Neural crest cell (in vitro differentiated cells): ENCODE results near the gene DUSP12. TPM values are rescaled to one million over a fixed set of nuclear protein-coding genes. Genes with fewer than 3 reads are reported as not detected.

ENCODE experiments used
- DNase-seq: peaks from one replicate; pipeline ENCODE4 v3.0.0; 2021; ENCODE audit warnings: low read depth, mixed read lengths, low spot score
- H3K27ac Mint-ChIP-seq: one replicate; pipeline ENCODE4 v1.8.0; 2021; ENCODE audit warnings: mild to moderate bottlenecking, mixed read lengths; ENCODE audit not compliant: unreplicated experiment
- H3K27me3 Mint-ChIP-seq: 2 replicates; pipeline ENCODE4 v1.8.0; 2021; ENCODE audit warnings: low read depth, mild to moderate bottlenecking, mixed read lengths
- H3K36me3 Mint-ChIP-seq: 2 replicates; pipeline ENCODE4 v1.8.0; 2021; ENCODE audit warnings: low read depth, mild to moderate bottlenecking, mixed read lengths
- H3K4me1 Mint-ChIP-seq: 2 replicates; pipeline ENCODE4 v1.8.0; 2021; ENCODE audit warnings: mixed read lengths
- H3K4me3 Mint-ChIP-seq: one replicate; pipeline ENCODE4 v1.8.0; 2021; ENCODE audit warnings: mild to moderate bottlenecking, mixed read lengths
- H3K9me3 Mint-ChIP-seq: 2 replicates; pipeline ENCODE4 v1.8.0; 2021; ENCODE audit warnings: mixed read lengths
- total RNA-seq: library from RNA; stranded (reverse); gene quantifications from 2 replicates; pipeline ENCODE4 v1.2.1, GENCODE V29; 2021
- TF ChIP-seq, protein P1 (sequence below): fragments of 200-600 bp; sonication (generic); conservative IDR thresholded peaks from 2 replicates; pipeline ENCODE4 v1.5.0; 2021; ENCODE audit warnings: antibody characterized with exemption, mild to moderate bottlenecking

DUSP12 gene
- total RNA-seq, 1 donor from 2014 or later, result 39.8 TPM

DNA sequence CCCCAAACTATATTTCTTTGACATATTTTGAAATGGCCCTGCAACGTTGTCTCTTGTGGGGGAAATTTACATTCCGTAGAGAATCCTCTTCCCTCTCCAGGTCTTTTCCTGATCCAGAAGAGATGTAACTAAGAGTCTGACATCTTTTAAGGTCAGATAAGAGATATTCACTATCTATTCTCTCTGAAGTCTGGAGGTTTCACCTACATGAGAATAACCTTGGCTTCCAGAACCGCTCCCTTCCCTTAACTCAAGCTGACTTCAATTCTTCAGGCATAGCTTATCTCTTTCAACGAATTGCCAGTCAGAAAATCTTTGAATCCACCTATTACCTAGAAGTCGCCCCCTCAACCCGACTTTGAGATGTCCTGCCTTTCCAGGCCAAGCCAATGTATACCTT lies 18.3 kb upstream of the DUSP12 start:
- DNase-seq, result no peak
- peaks cover 71% of the 10 kb centered on the region for H3K27me3 Mint-ChIP-seq
- H3K9me3 Mint-ChIP-seq, result no peaks in the 10 kb centered on the region
- TF ChIP-seq, protein P1, sequence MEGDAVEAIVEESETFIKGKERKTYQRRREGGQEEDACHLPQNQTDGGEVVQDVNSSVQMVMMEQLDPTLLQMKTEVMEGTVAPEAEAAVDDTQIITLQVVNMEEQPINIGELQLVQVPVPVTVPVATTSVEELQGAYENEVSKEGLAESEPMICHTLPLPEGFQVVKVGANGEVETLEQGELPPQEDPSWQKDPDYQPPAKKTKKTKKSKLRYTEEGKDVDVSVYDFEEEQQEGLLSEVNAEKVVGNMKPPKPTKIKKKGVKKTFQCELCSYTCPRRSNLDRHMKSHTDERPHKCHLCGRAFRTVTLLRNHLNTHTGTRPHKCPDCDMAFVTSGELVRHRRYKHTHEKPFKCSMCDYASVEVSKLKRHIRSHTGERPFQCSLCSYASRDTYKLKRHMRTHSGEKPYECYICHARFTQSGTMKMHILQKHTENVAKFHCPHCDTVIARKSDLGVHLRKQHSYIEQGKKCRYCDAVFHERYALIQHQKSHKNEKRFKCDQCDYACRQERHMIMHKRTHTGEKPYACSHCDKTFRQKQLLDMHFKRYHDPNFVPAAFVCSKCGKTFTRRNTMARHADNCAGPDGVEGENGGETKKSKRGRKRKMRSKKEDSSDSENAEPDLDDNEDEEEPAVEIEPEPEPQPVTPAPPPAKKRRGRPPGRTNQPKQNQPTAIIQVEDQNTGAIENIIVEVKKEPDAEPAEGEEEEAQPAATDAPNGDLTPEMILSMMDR, result no peak
- no peak overlapping the region for H3K27ac Mint-ChIP-seq
- H3K4me3 Mint-ChIP-seq, result peak overlapping the region; percentile 13
- H3K4me1 Mint-ChIP-seq, result peaks cover under 1% of the 10 kb centered on the region
- H3K36me3 Mint-ChIP-seq, result no peaks in the 10 kb centered on the region

DNA sequence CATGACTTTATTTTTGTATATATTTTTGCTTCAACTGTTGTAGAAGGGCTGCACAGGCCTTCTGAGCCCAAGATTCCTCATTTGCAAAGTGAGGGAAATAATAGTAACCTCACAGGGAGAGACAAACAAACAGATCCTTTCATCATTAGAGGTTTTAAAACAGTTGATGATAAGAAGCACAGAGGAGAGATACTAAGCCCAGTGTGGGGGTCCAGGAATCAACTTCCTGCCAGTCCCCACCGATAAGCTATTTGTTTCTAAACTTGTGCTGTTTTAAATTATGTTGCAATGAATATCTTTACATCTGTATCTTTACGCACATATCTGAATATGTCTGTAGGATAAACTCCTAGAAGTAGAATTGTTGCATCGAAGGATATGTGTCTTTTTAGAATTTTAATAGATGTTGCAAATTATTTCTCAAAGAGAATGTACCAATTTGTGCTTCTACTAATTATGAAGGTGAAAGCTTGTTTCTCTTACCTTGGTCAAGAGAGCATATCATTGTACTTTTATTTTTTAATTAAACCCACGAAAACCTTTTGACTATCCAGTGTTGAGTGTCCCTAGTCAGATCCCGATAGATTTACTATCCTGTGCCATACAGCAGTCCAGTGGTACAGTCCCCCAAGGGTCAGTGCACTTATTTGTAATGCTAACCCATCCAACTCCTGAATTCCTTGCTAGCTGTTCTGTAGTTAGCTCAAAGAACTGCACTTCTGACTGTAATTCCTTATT lies 17.4 kb upstream of the DUSP12 start:
- no peaks in the 10 kb centered on the region for H3K4me1 Mint-ChIP-seq
- H3K27me3 Mint-ChIP-seq, result peaks cover 77% of the 10 kb centered on the region
- TF ChIP-seq, protein P1, result no peak

DNA sequence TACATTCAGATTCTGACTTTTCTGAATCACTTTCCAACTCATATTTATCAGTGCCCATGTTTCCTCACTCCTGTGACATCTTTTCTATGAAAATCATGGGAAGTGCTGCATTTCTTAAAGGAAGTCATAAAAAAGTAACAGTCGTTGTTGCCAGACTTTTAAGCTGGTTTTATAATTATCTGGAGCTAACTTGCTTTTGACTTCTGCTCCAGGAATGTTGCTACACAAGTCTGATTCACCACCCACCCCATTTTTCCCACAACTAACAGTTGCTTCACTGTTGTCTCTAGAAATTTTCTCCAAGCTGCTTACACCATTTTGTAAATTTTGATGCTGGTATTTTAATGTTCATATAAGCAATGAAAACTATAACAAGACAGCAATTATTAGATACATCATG lies 16.1 kb upstream of the DUSP12 start:
- Mint-ChIP-seq H3K36me3 (no peaks in the 10 kb centered on the region), H3K27ac (no peak overlapping the region), H3K27me3 (peaks cover 85% of the 10 kb centered on the region), H3K4me1 (no peaks in the 10 kb centered on the region), H3K9me3 (no peaks in the 10 kb centered on the region), H3K4me3 (no peak overlapping the region)
- DNase-seq, result no peak
- TF ChIP-seq, protein P1, result no peak

More for the DNA sequence above, 17.4 kb upstream of the DUSP12 start:
- H3K27ac Mint-ChIP-seq, result no peak overlapping the region
- H3K36me3 Mint-ChIP-seq, result no peaks in the 10 kb centered on the region
- H3K4me3 Mint-ChIP-seq, result no peak overlapping the region
- no peak for DNase-seq
- H3K9me3 Mint-ChIP-seq, result no peaks in the 10 kb centered on the region

DNA sequence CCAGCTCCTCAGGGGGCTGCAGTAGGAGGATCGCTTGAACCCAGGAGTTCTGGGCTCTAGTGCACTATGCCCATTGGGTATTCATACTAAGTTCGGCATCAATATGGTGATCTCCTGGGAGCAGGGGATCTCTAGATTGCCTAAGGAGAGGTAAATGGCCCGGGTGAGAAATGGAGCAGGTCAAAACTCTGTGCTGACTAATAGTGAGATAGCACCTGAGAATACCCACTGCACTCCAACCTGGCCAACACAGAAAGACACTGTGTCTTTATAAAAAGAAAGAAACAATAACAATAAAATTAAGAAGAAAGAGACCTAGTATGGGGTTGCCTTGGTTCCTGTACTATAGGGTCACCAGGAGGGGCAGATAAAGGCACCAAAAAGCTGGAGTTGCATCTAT lies 13.7 kb upstream of the DUSP12 start:
- H3K36me3 Mint-ChIP-seq, result no peaks in the 10 kb centered on the region
- no peaks in the 10 kb centered on the region for H3K9me3 Mint-ChIP-seq
- no peaks in the 10 kb centered on the region for H3K4me1 Mint-ChIP-seq
- H3K4me3 Mint-ChIP-seq, result no peak overlapping the region
- no peak overlapping the region for H3K27ac Mint-ChIP-seq
- TF ChIP-seq, protein P1, result no peak
- H3K27me3 Mint-ChIP-seq, result peaks cover 86% of the 10 kb centered on the region
- no peak for DNase-seq

DNA sequence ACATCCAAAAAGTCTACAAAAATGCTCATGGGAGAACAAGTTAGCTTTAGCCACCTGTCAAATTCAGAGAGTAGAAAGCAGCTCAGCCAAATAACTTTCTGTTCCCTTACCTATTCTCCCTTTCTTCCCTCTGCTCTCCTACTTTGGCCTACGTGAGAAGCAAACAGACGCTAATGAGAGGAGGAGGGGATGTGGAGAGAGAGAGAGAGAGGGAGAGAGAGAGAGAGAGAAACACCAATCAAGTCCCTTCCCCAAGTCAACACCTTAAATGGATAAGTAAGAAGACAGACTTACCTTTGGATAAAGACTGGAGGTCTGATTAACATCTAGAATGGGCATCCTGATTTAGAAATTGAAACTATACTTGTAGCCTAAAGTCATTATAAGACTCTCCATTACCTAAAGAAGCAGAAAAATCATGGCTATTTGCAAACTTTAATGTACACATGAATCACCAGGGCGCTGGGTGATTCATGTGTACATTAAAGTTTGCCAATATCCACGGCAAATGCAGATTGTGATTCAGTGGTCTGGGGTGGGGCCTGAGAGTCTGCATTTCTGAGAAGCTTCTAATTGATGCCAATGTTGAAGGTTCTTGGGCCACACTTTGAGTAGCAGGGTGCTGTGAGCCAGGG lies 13.1 kb upstream of the DUSP12 start:
- no peaks in the 10 kb centered on the region for H3K36me3 Mint-ChIP-seq
- no peaks in the 10 kb centered on the region for H3K4me1 Mint-ChIP-seq
- H3K4me3 Mint-ChIP-seq, result no peak overlapping the region
- no peak overlapping the region for H3K27ac Mint-ChIP-seq
- TF ChIP-seq, protein P1, result no peak
- H3K9me3 Mint-ChIP-seq, result no peaks in the 10 kb centered on the region
- peaks cover 83% of the 10 kb centered on the region for H3K27me3 Mint-ChIP-seq
- no peak for DNase-seq
